AG20443 (cell line): ENCODE results near the gene ELANE.

Experiments
- DNase-seq: peaks from one replicate; pipeline ENCODE4 v3.0.0; 2012; ENCODE audit warnings: low spot score, mixed read lengths

The ELANE gene

DNA sequence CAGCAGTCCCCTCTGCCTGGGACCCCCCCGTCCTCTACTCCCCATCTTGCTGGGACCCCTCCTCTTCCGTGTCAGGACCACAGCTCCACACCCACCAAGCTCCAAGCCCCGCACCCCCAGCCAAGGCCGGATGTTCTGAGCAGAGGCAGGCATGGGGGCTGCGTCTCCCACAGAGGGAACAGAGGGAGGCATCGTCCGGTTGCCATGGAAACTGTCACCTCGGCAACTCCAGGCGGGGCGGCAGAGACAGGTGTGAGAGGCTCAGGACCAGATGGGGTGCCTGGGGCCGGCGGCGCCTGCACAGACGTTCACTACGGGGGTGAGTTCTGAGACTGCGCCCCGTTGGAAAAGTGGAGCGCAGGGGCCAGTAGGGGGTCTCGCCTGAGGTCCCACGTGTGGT lies 46.6 kb downstream of the ELANE start:
- DNase-seq: no peak

DNA sequence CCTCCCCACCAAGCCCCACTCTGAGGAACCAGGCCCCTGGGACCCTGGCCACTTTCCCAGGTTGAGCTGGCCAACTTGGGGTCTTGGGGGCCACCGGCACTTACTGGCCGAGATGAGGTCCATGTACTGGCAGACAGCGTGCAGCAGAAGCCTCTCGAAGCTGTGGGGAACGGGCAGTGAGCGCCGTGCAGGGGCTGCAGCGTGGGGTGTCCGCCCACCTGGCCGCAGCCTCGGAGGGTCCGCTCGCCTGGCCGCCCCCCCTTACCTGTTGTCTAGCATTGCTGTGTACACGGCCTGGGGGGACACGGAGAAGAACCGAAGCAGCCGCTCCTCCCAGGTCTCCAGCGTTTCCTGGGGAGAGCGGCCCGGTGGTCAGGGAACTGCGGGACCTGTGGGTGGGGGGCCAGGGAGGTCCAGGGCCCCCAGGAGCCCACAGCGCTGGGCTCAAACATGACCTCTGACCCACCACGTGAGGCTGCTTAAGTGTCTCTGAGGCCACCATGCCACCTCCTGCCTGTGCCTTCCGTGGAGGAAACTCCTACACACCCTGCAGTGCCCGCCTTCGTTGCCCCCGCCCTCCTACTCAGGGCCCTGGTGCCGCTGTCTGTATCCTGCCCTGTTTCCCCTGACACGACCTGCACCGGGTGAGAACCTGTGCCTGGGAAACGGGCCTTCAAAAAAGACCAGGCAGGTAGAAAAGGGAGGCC lies 47.4 kb downstream of the ELANE start:
- DNase-seq: no peak

DNA sequence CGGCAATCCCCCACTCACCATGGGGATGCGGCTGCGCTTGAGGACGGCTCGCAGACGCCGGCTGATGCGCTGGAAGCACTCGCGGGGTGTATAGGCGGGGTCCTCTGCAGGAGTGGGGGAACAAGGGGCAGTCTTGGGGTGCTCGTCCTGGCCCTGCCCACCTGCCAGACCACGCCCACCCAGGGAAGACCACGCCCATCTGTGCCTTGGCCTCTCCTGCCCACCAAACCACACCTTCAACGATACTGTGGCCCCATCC lies 47.9 kb downstream of the ELANE start:
- DNase-seq: no peak

DNA sequence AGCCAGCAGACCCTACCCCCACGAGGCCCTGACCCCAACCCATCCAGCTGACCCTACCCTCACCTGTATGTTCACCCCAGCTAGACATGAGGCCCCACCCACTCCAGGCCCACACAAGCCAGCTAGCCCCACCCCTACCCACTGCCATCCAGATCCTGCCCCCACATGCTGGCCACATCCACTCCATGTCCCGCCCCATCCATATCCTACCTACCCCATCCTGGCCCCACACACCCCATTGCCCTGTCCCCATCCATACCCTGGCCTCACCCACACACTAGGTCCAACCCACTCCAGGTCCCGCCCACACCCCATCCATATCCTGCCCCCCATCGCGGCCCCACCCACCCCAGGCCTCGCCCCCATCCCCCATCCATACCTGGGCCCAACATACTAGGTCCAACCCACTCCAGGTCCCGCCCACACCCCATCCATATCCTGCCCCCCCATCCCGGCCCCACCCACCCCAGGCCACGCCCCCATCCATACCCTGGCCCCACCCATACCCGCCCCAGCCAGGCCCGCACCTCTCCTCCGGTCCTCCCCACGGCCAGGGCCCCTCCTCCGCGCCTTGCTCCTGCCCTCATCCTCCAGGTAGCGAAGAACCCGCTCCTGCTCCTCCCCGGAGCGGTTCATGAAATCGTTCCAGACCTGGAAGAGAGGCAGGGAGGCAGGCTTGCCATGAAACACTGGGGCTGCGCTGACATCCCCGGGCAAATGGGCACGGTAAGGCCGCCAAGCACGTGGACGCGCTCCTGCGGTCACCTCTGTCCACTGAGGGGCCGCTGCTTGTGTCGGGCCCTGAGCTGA lies 48.4 kb downstream of the ELANE start:
- peak; percentile 54 for DNase-seq

DNA sequence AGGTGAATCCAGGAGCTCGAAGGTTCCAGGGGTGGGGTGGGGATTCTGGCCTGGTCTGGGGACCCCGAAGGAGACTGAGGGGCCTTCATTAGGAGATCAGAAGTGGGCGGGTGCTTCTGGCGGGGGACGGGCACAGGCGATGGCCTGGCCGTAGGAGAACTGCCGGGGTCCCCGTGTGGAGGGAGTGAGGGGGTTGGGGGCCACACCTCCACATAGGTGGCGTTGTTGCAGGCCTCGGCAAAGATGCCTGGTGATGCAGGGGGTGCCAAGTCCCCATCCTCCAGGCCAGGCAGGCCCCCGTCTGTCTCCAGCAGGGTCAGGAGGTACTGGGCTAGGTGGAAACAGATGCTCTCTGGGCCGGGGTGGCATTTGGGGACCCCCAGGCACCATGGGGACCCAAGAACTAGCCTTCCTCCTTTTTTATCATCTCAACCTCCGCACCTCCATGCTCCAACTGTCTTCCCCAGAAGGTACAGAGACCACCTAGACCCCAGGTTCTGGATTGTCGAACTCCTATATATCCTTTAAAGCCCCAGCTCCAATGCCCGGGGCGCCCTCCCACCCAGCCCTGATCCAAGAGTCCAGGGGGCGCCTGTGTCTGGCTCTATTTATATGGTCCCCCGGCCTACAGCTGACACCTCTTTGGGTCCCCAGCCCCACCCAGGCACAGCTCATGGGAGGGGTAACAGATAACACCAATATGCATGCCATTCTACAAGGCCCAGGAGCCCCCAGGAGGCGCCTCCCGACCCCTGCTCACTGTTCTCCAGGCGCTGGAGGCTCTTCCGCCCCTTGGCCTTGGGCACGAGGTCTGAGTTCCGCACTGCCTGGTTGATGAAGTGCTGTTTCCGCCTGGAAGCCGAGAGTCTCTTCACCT lies 49.4 kb downstream of the ELANE start:
- DNase-seq: no peak

DNA sequence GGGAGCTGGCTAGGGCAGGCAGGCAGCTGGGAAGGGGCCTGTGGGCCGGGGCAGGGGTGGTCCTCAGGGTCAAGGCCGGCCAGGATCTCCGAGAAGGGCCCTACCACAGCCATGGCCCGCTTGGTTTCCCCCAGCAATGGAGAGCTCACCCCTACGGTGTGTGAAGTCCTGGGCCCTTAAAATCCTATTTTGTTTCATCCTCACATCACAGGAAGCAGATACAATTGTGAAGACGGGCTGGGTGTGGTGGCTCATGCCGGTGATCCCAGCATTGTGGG lies 49.9 kb downstream of the ELANE start:
- no peak for DNase-seq

DNA sequence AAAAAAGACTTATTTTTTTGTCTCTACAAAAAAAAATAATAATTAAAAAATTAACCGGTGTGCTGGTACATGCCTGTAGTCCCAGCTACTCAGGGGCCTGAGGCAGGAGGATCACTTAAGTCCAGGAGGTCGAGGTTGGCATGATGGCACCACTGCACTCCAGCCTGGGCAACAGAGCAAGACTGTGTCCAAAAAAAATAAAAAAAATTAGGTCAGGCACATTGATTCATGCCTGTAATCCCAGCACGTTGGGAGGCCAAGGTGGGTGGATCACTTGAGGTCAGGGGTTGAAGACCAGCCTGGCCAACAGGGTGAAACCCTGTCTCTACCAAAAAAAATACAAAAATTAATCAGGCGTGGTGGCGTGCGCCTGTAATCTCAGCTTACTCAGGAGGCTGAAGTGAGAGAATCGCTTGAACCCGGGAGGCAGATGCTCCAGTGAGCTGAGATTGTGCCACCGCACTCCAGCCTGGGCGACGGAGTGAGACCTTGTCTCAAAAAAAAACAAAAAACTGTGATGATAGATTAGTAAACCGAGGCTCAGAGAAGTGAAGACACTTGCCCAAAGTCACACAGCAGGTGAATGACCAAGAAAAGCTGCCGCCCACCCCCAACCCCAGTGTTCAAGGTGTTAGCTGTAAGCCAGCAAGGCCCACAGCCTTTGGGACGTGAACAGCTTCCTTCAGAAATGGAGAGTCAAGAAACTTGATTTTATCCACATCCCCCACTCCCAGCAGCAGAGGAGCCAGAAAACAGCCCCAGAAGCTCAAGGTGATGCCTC lies 50.5 kb downstream of the ELANE start:
- no peak for DNase-seq

DNA sequence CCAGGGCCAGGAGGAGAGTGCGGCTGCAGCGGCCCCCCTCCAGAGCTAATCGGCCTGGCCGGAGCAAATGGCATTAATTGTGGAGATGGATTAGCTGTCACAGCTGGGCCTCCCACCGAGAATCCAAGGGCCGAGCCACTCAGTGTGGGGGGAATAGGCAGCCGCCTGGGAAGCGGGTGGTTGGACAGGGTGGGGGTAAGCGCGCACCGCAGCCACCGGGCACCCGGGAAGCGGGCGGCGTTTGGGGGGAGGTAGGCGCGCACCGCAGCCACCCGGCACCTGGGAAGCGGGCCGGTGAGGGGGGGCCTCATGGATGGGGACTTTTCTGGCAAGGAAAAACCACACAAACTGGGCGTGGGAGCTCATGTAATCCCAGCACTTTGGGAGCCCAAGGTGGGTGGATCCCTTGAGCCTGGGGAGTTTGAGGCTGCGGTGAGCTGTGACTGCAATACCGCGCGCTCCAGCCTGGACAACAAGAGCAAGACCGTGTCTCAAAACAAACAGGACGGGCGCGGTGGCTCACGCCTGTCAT lies 51.2 kb downstream of the ELANE start:
- no peak for DNase-seq

DNA sequence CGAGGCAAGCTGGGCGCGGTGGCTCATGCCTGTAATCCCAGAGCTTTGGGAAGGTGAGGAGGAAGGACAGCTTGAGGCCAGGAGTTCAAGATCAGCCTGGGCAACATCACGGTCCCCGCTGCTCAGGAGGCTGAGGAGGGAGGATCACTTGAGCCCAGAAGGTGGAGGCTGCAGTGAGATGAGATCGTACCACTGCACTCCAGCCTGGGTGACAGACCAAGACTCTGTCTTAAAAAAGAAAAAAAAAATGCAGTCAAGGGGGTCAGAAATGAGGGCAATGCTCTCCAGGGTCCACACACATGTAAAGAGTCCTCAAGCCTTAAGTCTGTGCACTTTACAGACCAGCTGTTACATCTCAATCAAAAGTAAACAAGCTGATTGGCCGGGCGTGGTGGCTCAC lies 52.4 kb downstream of the ELANE start:
- no peak for DNase-seq
